Middle frontal gyrus (tissue), 1 donor: ENCODE results near the gene UBAP1L.
"Not testable (repeated sequence)": the region's sequence is repeated elsewhere in the genome, so short reads cannot be mapped to it uniquely, and the experiment has no call there.

Experiments used
- DNase-seq: peaks from one replicate; pipeline ENCODE4 v3.0.0-alpha.2; 2015; ENCODE audit warnings: low spot score; ENCODE audit errors: extremely low spot score

UBAP1L gene

DNA sequence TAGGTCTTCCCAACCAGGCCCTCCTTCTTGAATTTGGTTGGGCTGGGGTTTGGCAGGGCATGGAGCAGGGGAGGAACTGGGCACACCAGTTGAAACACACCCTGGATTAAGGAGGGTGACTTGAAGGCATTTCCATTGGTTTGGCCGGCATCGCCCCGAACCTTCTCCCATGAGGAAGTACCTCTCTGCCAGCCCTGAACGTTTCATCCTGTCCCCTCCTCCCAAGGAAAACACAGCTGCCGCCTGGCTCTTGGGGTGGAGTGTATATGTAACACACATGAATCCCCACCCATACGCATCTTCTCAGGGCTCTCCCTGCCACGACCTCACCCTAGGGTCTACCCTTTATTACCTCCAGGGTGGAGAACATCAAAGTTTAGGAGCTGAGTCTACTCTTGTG, 14.6 kb downstream of the UBAP1L start:
- no peak for DNase-seq

DNA sequence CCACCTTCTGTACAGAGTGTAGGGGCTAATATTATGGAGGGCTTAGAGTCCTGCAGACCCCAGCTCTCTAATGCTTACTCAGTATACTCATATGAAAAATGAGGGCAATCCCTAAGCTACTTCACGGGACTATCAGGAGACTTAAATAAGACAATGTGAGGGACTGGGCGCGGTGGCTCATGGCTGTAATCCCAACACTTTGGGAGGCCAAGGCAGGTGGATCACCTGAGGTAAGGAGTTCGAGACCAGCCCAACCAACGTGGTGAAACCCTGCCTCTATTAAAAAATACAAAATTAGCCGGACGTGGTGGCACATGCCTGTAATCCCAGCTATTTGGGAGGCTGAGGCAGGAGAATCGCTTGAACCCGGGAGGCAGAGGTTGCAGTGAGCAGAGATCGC, 15.2 kb downstream of the UBAP1L start:
- not testable (repeated sequence) for DNase-seq

DNA sequence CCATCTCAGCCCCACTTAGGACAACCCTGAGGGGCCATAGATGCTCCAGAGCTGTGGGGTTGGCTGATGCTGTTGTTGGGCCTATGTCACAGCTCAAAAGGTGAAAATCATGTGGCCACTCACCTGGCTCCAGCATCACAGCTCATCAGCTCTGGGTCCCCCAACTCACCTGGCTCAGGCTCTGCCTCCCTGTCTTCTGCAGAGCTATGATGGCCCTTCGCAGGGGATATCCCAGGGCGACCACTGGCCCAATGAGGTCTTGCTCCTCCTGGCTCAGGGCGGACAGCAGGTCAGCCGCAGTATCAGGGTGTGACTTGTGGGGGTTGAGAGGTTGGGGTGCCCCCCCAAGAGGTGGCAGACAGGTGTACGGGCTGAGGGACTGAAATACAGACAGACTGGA, 15.7 kb downstream of the UBAP1L start:
- DNase-seq: no peak

DNA sequence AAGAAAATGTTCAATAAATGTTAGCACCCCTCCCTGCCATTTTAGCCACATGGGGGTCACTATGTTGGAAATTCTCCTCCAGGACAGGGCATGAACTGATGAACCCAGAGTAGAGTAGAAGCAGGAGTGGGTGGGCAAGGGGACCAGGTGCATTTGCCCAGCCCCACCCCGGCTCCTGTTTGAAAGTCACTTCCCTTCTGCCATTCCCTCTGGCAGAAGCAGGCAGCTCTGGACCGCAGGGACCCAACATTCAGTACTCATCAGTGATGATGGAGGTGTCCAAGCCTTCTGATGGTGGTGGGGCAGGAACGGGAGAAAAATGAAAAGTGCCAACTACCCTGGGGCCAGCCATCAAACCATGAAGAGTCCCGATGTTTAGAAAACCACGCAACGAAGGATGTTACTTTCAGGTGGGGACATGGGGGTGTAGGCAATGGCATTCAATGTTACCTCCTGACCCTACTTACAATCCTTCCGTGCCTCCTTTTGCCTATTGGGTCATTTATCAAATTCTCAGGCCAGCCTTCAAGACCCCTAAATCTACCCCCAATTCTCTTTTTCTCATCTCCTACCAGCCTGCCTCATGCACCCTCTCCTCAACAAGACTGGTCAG, 17.2 kb downstream of the UBAP1L start:
- no peak for DNase-seq

DNA sequence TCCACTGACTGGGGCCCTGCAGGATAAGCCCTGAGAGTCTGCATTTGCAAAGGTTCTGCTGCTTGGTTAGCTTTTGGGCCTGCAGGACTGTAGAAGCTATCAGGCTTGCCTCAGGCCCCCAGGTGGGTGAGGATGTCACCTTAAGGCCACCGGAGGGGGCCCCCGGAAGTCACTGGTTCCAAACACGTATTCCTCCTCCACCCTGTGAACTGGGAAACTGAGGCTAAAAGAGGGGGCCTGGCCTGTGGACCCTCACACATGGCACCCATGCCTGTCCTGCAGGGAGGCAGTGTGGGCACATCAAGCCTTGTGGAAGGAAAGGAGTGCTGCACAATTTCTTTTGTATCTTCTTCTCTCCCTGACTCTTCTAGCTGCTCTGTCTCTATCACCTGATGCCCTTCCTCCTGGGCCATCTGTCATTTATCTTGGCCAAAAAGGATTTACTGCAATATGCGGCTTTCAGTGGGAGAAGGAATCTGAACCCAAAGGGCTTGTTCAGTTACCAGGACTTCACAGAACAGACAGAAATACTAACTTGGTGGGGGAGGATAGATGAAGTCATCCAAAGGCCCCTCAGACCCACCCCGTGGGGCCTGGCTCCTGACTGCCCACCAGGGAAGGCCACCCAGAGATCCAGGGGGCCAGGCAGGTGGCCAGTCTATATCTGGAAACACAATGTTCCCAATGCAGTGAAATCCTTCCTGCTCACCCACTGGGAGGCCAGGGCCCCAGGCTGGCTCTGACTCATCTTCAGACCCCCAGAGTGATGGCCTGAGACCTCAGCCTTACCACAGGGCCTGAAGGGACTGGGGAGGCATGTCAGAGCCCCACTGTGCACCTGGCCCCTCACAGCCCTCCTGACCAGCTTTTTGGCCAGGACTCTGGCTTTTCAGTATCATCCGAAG, 18.3 kb downstream of the UBAP1L start:
- no peak for DNase-seq

DNA sequence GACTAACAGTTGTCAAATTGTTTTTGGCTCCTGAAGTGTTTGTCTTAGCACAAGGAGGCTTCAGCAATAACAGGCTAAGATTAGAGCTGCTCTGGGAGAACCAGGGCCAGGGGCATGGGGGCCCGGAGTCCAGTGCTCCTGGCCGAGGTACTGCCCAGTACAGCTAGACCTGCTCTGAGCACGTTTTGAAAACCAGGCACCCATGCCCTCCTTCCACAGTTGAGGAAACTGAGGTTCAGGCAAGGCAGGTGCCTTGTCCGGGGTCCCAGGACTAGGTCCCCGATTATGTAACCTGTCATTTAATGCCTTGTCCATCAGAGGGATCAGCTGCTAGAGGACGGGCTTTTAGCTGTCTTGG, 19.3 kb downstream of the UBAP1L start:
- no peak for DNase-seq

DNA sequence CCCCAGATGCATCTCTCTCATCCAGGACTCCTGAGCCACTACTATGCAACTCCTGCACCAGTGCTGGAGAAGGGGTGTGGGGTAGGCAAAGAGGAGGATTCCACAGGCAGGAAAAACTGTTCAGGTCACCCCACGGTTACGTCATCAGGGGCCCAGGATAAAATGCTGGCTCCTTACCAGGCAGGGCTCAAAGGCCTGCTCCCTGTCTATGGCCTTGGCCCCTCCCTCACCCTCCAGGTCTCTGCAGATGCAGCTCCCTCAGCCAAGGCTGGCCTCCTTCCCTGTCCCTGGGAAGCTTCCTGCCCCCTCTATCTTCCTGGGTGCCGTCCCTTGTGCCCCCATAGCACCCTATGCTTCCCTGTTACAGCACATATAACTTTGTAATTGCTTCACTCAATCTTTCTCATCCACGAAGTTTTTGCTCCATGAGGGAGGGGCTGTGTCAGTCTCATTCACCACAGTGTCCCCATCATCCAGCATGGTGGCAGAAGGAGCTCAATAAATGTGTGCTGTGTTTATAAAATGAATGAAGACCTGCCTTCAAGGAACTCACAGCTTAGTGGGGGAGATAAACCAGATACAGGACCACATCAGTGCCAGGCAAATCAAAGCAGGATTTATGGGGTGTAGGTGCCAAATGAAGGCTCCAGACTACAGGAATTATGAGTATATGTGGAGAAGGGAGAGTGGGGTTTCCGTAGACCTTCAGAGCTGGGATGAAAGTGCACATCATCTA, 19.8 kb downstream of the UBAP1L start:
- no peak for DNase-seq

DNA sequence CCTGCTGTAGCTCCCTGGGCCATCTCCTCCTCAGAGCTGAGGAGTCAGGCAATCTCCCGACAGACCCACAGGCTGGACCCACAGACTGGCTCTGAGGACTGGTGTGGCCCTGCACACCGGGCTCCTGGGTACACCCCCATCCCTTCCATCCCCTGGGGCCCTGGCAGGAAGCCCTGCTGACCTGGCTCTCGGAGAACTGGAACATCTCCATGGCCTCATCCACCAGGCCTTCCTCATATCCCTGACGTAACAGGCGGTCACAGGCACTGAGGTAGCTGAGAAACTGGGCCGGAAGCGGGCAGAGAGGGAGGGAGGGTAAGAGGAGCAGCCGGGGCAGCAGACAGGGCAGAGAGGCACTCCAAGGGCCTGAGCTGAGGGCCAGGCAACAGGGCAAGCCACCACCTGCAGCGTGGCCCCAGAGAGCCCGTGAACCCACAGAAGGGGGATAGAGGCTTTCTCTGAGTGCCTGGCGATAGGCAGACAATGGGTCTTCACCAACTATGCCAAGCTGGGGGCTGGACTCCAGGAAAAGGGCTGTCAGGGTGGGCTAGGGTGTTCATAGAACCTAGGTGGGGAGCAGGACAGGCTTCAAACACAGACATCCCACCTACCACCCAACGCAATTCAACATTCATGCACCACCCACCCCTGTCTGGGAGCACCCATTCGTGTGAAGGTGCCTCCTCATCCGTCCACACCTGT, 20.6 kb downstream of the UBAP1L start:
- DNase-seq: no peak

DNA sequence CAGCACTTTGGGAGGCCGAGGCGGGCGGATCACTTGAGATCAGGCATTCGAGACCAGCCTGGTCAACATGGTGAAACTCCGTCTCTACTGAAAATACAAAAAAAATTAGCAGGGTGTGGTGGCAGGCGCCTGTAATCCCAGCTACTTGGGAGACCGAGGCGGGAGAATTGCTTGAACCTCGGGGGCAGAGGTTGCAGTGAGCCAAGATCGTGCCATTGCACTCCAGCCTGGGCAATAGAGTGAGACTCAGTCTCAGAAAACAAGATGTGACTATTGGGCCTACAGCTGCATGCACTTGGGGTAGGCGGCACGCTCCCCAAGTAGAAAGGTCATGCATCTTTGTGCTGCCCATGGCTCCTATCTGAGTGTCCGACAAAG, 21.2 kb downstream of the UBAP1L start:
- DNase-seq: not testable (repeated sequence)

DNA sequence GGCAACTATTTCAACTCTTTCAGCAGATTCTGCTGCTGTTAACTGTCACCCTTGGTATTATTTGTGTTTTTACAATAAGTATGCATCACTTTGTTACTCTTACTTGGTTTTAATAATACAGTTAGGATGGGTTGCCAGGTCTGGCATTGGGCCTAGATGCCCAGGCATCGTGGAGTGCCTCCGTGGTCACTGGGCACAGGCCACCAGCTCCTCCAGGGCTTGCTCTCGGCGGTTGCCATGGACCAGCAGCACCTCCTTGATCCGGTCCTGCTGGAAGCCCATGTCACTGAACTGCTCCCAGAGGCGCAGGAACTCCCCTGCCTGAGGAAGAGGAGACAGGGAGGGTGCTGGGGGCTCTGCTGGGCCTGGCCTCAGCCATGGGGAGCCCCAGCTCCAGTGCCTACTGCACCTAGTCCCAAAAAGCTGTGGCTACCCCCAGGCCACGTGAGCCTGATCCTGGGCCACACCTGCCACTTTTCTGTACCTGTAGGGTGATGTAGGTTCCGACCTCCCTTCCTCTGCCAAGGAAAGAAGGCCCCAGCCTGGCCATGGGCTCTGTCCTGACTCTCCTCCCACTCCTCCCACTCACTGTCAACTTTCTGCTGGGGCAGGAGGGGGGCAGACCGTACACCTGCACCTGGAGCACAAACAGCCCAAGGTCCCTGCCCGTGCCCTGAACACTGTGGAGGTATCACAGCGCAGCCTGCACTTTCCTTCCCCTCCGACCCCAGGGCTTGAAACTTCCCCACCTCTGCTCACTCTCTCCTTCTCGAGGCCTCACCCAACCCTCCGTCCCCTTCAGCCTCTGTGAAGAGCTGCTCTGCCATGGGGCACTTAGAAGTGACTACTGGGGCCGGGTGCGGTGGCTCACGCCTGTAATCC, 21.8 kb downstream of the UBAP1L start:
- no peak for DNase-seq

DNA sequence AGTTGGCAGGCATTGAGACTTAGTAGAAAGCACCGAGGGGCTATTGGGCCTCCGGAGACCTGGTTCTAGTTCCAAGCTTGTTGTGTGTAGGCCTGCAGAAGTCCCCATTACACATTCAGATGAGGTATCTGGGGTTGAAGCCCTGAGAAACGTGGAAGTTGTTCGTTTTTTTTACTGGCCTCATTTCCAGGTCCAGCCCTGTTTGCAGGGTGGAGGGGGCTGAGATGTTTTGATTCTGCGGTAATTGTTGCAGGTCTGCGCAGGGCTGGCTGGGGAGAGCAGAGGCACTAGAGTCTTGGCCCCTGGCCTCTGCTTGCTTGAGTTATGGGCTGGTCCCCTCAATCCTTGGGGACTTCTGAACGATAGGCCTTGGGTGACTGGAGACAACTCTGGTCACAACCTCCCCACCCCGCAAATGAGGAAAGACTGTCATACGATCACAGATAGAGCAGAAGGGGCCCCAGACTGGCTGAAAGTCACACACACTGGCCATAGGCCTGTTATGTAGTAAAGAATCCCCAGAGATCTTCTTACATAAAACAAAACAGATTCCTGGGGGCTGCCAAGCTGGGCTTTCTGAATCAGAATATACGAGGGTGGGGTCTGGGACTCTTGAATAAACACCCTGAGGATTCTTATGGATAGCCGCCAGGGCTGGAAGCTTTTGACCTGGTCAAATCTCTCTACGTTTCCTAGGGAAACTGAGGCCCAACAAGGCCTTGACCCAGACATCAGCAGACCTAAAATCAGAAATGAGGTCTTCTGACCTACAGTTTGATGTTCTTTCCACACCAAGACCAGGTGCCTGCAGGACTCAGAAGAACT, 22.8 kb downstream of the UBAP1L start:
- no peak for DNase-seq

DNA sequence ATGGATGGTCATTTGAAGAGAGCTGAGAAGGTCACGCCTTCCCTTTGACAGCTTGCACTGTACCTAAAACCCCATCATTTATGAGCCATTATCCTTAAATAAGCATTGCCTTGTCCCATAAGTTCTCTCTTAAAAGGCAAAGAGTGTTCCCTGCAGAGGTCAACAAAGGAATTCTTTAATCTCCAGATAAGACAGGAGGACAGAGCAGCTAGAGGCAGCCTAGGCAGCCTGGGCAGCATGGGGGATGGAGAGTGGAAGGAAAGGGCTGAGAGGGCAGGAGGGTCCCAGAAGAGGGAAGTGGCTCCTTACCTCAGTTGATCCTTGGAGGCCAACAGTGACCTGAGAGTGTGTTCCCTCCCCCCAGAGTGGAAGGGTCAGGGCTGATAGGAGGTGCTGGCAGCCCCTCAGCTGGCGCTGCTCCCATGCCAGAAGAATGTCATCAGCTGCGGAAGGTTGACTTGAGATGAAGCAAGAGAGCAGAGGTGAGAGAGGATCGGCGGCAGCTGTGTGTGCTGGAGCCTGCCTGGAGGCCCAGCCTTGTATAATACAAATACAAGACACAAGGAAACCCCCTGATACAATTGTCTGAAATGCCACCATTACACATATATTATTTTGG, 25.7 kb downstream of the UBAP1L start:
- DNase-seq: no peak

DNA sequence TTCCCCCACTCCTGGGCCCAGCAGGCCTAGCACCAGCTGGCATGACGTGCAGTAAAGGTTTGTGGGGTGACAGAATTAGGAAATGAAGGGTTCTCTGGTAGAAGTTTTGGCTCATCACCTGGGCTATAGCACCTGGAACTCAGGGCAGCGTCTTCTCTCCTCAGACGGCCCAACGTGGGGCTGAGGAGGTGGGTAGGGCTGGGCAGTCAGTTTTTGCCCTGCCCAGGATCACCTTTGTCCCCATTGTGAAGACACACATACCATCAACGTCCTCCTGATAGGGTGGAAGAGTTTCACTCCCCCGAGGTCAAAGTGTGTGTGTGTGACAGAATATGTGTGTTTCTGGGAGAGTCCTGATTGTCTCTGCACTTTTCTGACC, 26.4 kb downstream of the UBAP1L start:
- no peak for DNase-seq

DNA sequence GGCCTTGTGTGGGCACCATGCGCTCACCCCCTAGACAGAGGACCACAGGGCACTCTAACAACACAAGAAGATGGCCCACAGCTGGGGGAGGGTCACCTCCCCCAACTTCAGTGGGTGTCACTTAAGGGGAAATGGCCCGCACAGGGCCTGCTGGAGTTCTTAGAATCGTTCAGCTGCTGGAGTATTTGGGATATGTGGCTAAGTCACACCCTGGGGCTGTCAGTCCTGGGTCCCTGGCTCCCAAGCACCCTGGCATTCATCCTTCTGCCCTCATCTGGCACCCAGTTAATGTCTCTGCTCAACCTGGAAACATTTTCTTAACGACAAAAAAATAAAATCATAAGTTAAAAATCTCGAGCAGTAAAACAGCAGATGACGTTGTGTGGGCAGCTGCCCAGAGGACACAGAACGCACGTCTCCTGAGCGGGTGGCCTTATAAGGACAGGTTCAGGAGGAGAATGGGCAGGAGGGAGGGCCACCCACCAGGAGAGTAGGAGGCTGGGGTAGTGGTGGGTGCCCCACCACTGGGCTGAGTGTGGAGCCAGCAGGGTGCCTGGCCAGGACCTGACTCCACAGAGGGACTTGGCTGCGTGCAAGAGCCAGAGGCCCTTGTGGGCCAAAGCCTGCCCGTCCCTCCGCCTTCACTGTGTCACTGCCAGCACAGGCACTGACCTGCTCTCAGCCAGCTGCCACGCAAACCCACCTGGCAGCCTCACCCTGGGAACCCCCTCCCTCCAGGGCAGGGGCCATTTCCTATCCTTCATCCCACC, 26.9 kb downstream of the UBAP1L start:
- DNase-seq: no peak

DNA sequence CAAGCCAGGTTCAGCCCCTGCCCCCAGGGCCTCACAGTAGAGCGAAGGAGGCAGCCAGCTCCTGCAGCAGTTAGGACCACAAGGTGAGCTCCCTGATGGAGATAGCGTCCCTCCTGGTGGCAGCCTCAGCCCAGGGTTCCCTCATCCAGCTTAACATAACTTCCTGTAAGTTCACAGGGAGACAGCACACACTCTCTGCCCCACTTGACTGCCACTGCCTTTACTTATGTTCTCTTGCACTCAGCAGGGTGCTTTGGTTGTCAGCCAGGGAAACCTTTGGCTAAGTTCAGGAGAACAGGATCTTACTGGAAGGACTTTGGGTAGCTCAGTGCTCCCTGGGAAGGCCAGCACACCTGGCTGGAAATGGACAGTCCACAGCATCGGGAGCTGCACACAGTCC, 27.6 kb downstream of the UBAP1L start:
- no peak for DNase-seq

DNA sequence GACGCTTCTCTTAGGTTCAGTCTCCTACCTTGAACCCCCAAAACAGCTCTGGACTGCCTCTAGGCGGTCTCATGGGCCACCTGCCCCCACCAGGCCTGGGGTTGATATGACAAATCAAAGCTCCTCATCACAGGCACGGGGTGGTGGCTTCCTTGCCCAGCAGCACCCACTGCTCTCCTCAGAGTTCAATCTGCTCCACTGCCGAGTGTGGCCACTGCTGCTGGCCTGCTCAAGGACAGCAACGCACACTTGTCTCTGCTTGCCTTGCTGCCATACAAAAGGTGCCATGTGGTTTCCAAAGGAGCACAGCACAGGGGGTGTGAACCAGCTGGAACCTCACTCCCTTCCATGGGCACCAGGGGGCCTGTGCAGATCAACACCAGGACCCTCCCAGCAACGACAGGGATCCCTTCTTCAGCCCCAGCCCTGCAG, 28.3 kb downstream of the UBAP1L start:
- no peak for DNase-seq

DNA sequence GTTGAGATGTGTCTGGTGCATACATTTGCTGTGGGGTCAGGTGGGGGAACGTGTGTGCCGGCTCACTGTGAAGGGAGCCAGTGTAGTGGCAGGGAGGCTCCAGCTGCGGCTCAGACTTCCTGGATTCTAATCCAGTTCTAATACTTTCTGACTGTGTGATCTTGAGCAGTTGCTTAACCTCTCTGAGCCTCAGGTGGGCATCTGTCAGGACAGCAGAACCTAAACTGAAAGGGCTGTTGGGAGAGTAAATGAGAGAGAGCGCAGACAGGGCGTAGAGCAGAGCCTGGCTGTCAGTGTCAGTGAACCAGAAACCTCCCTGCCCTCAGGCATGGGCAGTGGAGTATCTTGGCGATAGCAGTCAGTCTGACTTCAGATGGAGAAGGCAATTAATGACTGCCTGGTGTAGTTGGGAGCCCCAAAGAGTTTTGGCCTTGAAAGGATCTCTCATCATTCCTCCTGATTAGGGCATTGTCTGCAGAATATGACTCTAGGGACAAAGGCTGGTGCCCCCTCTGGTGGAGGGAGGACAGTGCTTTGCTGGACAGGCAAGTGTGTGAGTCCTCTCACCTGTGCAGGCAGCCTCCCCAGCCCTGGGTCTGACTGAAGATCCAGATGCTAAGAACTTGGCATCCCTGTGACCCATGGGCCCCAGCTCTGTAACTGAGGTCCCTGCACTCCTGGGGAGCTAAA, 28.9 kb downstream of the UBAP1L start:
- DNase-seq: no peak

DNA sequence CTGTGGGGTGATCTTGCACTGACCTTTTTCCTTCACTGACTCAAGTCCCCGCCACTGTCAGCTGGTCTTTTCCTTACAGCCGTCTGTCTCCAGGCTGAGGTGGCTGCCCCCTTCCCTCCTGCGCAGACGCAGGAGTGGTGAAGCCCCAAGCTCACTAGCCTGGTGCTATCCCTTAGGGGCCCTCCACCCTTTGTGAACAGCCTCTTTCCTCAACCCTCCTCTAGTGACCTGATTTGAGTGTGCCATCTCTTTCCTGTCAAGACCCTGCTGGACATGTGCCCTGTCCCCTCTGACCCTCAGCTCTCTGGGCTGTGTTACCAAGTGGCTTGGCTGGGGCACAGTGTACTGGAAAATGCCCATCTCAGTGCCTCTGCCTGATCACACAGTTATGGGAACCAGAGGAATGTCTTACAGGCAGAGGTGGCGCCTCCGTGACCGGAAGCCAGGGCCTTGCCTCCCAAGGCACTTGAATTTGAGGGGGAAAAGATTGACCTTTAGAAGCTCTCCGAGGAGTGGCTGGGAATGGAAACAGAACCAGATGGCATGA, 29.7 kb downstream of the UBAP1L start:
- no peak for DNase-seq
